ENCODE results near the gene ITM2C. TPM values are rescaled to one million over a fixed set of nuclear protein-coding genes. Genes with fewer than 3 reads are reported as not detected.

ITM2C gene
- total and polyA plus RNA-seq, 9 of the 15 experiments (the other 6 are each of a cell fraction or from before 2014, with no cell fraction given) = 0.49 to 58.8 (median 21.5) TPM

- TF ChIP-seq ZFP91 (CRISPR knock-in tag; IDR thresholded peaks at IDR 0.05) (no peak), COPS2 (conservative IDR thresholded peaks at IDR 0.05) (no peak), DDX20 (tag; IDR thresholded peaks at IDR 0.05; ENCODE audit: low read depth) (no peak), ELF4 (CRISPR knock-in tag; IDR thresholded peaks at IDR 0.05) (no peak), ATF2 (CRISPR knock-in tag; IDR thresholded peaks at IDR 0.05) (no peak)
Measured at GRCh38 chr2:230862292-230862691, 2.5 kb upstream of the ITM2C start (continued).

- DNase-seq (ENCODE audit: extremely low read depth in 1 of 4, low spot score in 3 of 4) = no peak
- Histone ChIP-seq H3K9me1 (ENCODE audit: control insufficient read depth, insufficient read depth, low read length) (no peaks in the 10 kb centered on the region), H3K27ac (ENCODE audit: extremely low read depth, low read depth, low read length) (no peak overlapping the region), H3K27me3 (ENCODE audit: control insufficient read depth in 2 of 2, insufficient read depth in 2 of 2, low read length in 2 of 2) (peaks cover 2 to 26% of the 10 kb centered on the region in 2 experiments; a peak in 3 of 5 replicates), H3K36me3 (ENCODE audit: control insufficient read depth, insufficient read depth, low read length) (no peaks in the 10 kb centered on the region), H2AFZ (ENCODE audit: low read depth, low read length) (no peak overlapping the region), H3K9me3 (replicated peaks; ENCODE audit: control insufficient read depth, insufficient read depth, low read depth, low read length) (no peaks in the 10 kb centered on the region), H4K20me1 (replicated peaks; ENCODE audit: control insufficient read depth, insufficient read depth, low read length) (no peaks in the 10 kb centered on the region), H3K4me3 (no peak overlapping the region), H3K4me1 (replicated peaks in 1 of 2; ENCODE audit: control insufficient read depth in 2 of 2, insufficient read depth in 2 of 2, low read length in 2 of 2) (peaks cover 0 to 28% of the 10 kb centered on the region in 2 experiments; a peak in 2 of 5 replicates), H3K4me2 (ENCODE audit: insufficient read depth, low read length) (no peak overlapping the region), H3K9ac (ENCODE audit: insufficient read depth in 1 of 2, low read depth in 2 of 2, low read length in 2 of 2) (no peak overlapping the region), H3K79me2 (ENCODE audit: control insufficient read depth, insufficient read depth, low read length) (peaks cover 4% of the 10 kb centered on the region; the same call in 1 of the 3 replicates)
- ATAC-seq = no peak
- ChIA-PET POLR2A (interaction anchor here (0.6 kb wide), 1 partner anchor 1732 kb away, joined by 4 read pairs; no protein-coding TSS in a partner anchor), CTCF (ENCODE audit: low intra/inter-chr PET ratio) (no interaction called here)
- no peak for FAIRE-seq
- TF ChIP-seq TRIM25 (IDR thresholded peaks at IDR 0.05; ENCODE audit: borderline replicate concordance) (no peak), PCBP1 (IDR thresholded peaks at IDR 0.05; ENCODE audit: low read depth, low read length, poor library complexity, severe bottlenecking) (no peak), SIN3A (IDR thresholded peaks at IDR 0.05; ENCODE audit: borderline replicate concordance in 2 of 2, control insufficient read depth in 1 of 2, low read depth in 2 of 2, low read length in 2 of 2) (no peak), ZNF224 (CRISPR knock-in tag; IDR thresholded peaks at IDR 0.05) (no peak), RHOXF2B (CRISPR knock-in tag; conservative IDR thresholded peaks at IDR 0.05) (no peak), TFAP4 (CRISPR knock-in tag; IDR thresholded peaks at IDR 0.05; ENCODE audit: borderline replicate concordance) (no peak), WHSC1 (IDR thresholded peaks at IDR 0.05; ENCODE audit: low read length) (no peak), SNRNP70 (optimal IDR thresholded peaks at IDR 0.05; ENCODE audit: low read depth, low read length) (no peak), NRF1 (conservative IDR thresholded peaks at IDR 0.05 in 1 of 2, IDR thresholded peaks at IDR 0.05 in 1 of 2) (no peak), FOXA1 (IDR thresholded peaks at IDR 0.05; ENCODE audit: borderline replicate concordance) (no peak)
- WGBS (ENCODE audit: insufficient coverage, low coverage, missing lambda C conversion rate) = 7% methylated on average over 7 of the region's 8 CpGs
- BruUV-seq (replicated peaks) = no TSS peak
- intact Hi-C loops (cut with micrococcal nuclease) (loop anchor here (5.0 kb wide), 1 partner anchor 41 kb away; no protein-coding TSS in a partner anchor), in situ Hi-C loops (cut with MboI) (no loop called here)
Measured at GRCh38 chr2:230863031-230863430, 1.7 kb upstream of the ITM2C start.
